Endothelial cell (in vitro differentiated cells): ENCODE data around the gene FANCE. TPM values are rescaled to one million over a fixed set of nuclear protein-coding genes. Genes with fewer than 3 reads are reported as not detected.

ENCODE experiments used
- DNase-seq: peaks from one replicate; pipeline ENCODE4 v3.0.0; 2021; ENCODE audit warnings: low spot score
- H3K27ac Mint-ChIP-seq: one replicate; pipeline ENCODE4 v1.8.0; 2021; ENCODE audit warnings: mixed read lengths, inconsistent platforms; ENCODE audit not compliant: unreplicated experiment
- H3K27me3 Mint-ChIP-seq: one replicate; pipeline ENCODE4 v1.8.0; 2021; ENCODE audit warnings: mild to moderate bottlenecking, moderate library complexity, mixed read lengths, inconsistent platforms; ENCODE audit not compliant: unreplicated experiment
- H3K36me3 Mint-ChIP-seq: one replicate; pipeline ENCODE4 v1.8.0; 2021; ENCODE audit warnings: mild to moderate bottlenecking, low read depth, mixed read lengths, inconsistent platforms; ENCODE audit not compliant: unreplicated experiment
- H3K4me1 Mint-ChIP-seq: one replicate; pipeline ENCODE4 v1.8.0; 2021; ENCODE audit warnings: mild to moderate bottlenecking, mixed read lengths, inconsistent platforms; ENCODE audit not compliant: unreplicated experiment
- H3K4me3 Mint-ChIP-seq: one replicate; pipeline ENCODE4 v1.8.0; 2021; ENCODE audit warnings: mild to moderate bottlenecking, mixed read lengths, inconsistent platforms; ENCODE audit not compliant: unreplicated experiment
- H3K9me3 Mint-ChIP-seq: one replicate; pipeline ENCODE4 v1.8.0; 2021; ENCODE audit warnings: mixed read lengths, inconsistent platforms; ENCODE audit not compliant: unreplicated experiment
- CTCF ChIP-seq: fragments of 200-600 bp; sonication (generic); IDR thresholded peaks from one replicate; pipeline ENCODE4 v1.5.0; 2021; ENCODE audit warnings: antibody characterized with exemption; ENCODE audit not compliant: unreplicated experiment
- total RNA-seq: library from RNA; stranded (reverse); fragmentation: NEBNext Ultra II Directional; extraction: Animal tissue kit (Norgen Biotek cat#: 25700); gene quantifications from one replicate; pipeline ENCODE4 v1.2.1, GENCODE V29; 2021; ENCODE audit not compliant: unreplicated experiment

FANCE gene
- total RNA-seq, 1 donor from 2014 or later: 21.8 TPM

DNA sequence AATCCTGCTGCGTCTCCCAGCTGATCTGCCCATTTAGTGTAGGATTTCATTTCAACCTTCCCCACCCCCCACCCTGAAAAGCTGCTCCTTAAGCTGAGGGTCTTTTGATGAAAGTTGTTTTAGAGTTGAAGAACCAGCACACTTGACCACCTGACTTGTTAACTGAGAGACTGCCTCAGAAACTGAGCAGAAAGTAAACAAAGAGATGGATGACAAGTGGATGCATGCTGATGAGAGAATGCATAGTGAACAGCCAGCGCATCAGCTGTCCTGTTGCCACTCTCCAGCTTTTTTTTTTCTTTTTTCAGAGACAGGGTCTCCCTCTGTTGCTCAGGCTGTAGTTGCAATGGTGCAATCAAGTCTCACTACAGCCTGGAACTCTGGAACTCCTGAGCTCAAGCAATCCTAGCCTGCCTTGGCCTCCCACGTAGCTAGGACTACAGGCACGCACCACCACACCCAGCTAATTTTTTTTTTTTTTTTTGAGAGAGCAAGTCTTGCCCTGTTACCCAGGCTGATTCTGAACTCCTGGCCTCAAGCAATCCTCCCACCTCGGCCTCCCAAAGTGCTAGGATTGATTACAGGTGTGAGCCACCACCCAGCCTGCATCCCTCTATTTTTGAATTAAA lies 25.5 kb downstream of the FANCE start:
- Mint-ChIP-seq H3K36me3 (no peaks in the 10 kb centered on the region), H3K27ac (no peak overlapping the region), H3K4me3 (no peak overlapping the region), H3K4me1 (no peaks in the 10 kb centered on the region), H3K27me3 (peaks cover 6% of the 10 kb centered on the region), H3K9me3 (no peaks in the 10 kb centered on the region)
- no peak for DNase-seq
- no peak for TF ChIP-seq CTCF

GRCh38 chr6:35478259-35478658 lies 26.1 kb downstream of the FANCE start:
- H3K4me3 Mint-ChIP-seq: no peak overlapping the region
- no peak for DNase-seq
- H3K9me3 Mint-ChIP-seq: no peaks in the 10 kb centered on the region
- peaks cover 4% of the 10 kb centered on the region for H3K27me3 Mint-ChIP-seq
- no peak for TF ChIP-seq CTCF
- H3K4me1 Mint-ChIP-seq: no peaks in the 10 kb centered on the region
- no peak overlapping the region for H3K27ac Mint-ChIP-seq
- H3K36me3 Mint-ChIP-seq: no peaks in the 10 kb centered on the region

- Mint-ChIP-seq H3K36me3 (no peaks in the 10 kb centered on the region), H3K27ac (no peak overlapping the region), H3K27me3 (peaks cover 3% of the 10 kb centered on the region), H3K9me3 (no peaks in the 10 kb centered on the region), H3K4me3 (no peak overlapping the region), H3K4me1 (peaks cover 4% of the 10 kb centered on the region)
- no peak for DNase-seq
- no peak for TF ChIP-seq CTCF
These were observed 28.0 kb downstream of the FANCE start for GRCh38 chr6:35480176-35480575.

DNA sequence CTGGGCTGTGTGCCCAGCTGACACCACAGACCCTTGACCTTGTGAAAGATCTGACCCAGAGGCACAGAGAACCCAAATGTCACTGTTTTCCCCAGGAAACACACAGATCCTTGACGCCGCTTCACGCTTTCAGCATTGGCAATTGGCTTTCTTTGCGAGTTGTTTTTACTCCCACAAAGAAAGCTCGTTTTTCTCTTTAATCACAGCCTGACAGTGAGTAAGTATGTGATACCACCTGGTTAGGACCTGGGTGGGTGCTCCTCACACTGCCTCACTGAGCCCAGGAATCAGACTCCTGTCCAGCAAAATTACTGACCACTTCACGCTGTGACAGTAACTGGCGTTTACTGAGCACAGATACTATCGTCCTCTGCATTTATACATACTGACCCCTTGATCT lies 29.1 kb downstream of the FANCE start:
- H3K9me3 Mint-ChIP-seq: no peaks in the 10 kb centered on the region

More for the DNA sequence above, 29.1 kb downstream of the FANCE start:
- no peak for DNase-seq
- peaks cover 2% of the 10 kb centered on the region for H3K27me3 Mint-ChIP-seq
- H3K36me3 Mint-ChIP-seq: no peaks in the 10 kb centered on the region
- H3K4me3 Mint-ChIP-seq: no peak overlapping the region
- H3K27ac Mint-ChIP-seq: no peak overlapping the region
- peaks cover 4% of the 10 kb centered on the region for H3K4me1 Mint-ChIP-seq
- no peak for TF ChIP-seq CTCF
